ENCODE data around the gene PRLH. TPM values are rescaled to one million over a fixed set of nuclear protein-coding genes. Genes with fewer than 3 reads are reported as not detected.
A peak's percentile ranks its signal among the peaks of the same experiment; 100 is the strongest.

PRLH gene
- total RNA-seq, 1 donor from 2014 or later: not detected

GRCh38 chr2:237538901-237539300, 27.5 kb upstream of the PRLH start:
- DNase-seq (ENCODE audit: low spot score): no peak

GRCh38 chr2:237539681-237540080, 26.7 kb upstream of the PRLH start:
- DNase-seq (ENCODE audit: low spot score): no peak

DNA sequence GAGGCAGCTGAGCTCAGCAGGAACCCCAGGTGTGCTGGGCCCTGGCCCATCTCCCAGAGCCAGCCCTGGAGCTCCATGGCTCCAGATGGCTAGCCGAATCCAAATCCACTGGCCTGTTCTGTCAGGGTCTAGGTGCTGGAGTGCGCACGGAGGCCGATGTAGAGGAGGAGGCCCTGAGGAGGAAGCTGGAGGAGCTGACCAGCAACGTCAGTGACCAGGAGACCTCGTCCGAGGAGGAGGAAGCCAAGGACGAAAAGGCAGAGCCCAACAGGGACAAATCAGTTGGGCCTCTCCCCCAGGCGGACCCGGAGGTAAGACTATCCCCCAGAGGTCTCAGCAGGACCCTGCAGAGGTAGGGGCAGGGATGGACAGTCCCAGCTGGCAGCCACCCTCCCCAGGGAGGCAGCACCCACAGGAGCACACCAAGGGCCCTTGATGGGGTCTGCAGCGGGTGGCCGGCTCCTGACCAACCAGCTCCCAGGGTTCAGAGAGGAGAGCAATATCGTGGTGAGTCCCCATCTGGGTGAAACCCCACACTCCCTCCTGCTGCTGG, 26.1 kb upstream of the PRLH start:
- no peak for DNase-seq (ENCODE audit: low spot score)

DNA sequence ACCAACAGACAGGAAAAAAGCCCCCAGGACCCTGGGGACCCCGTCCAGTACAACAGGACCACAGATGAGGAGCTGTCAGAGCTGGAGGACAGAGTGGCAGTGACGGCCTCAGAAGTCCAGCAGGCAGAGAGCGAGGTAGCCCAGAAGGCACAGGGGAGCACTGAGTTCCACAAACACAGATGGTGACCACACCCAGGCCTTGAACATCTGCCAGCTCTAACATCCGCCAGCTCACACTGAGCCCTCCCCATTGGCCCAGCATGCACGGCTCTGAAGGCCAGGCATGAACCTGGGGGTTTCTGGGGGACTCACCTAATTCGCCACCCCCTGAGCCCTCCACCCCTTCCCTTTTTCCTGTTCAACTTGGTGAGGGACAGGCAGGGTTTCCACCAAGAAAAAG, 25.6 kb upstream of the PRLH start:
- no peak for DNase-seq (ENCODE audit: low spot score)

GRCh38 chr2:237541243-237541642, 25.1 kb upstream of the PRLH start:
- no peak for DNase-seq (ENCODE audit: low spot score)

GRCh38 chr2:237542001-237542704, 24.2 kb upstream of the PRLH start:
- peak; percentile 24 for DNase-seq (ENCODE audit: low spot score)

- no peak for DNase-seq (ENCODE audit: low spot score)
Observed at GRCh38 chr2:237546040-237546875, 20.1 kb upstream of the PRLH start.

DNA sequence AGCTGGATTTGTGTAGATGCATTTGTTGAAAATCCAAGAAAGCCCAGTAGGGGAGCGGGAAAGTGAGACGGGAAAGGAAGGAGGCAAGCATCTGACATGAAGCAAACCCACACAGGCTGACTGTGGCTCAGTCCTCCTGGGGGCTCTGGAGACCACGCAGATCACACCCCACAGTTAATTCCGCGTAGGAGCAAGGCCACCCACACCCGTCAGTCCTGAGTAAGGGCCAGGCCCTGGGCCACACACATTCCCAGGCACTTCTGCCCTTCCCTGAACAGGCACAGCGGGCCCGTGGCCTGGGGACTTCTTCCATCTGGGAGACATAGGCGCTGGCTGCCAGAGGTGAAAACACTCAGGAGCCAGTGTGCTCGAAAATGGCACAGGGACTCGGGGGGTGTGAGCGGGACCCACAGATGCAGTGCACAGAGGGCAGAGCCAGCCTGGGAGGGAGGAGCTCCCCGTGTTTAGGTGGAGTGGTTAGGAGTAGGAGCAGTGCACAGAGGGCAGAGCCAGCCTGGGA, 19.4 kb upstream of the PRLH start:
- peak; percentile 68 for DNase-seq (ENCODE audit: low spot score)

DNA sequence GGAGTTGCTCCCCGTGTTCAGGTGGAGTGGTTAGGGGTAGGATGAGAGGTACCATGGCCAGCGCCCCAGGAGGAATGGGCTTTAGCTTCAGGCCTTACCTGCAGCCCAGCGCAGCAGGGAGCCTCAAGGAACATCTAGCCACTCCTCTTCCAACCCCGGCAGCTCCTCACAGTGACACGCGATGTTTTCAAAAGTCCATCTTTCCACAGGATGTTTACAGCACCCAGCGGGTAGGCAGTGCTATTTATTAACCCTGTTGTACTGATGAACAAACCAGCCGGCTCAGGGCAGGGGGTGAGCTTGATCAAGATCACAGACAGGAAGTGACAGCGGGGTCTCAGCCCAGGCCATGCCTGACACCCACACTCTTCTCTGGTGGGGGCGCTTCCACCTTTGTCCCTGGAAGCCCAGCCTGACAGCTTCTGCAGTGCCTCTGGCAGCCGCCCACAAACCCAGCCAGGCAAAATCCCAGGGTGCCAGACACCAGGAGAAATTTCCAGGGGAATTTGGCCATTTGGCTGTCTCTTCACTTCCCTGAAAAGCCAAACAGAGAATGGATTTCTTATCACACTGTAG, 18.4 kb upstream of the PRLH start:
- peak; percentile 76 for DNase-seq (ENCODE audit: low spot score)

DNA sequence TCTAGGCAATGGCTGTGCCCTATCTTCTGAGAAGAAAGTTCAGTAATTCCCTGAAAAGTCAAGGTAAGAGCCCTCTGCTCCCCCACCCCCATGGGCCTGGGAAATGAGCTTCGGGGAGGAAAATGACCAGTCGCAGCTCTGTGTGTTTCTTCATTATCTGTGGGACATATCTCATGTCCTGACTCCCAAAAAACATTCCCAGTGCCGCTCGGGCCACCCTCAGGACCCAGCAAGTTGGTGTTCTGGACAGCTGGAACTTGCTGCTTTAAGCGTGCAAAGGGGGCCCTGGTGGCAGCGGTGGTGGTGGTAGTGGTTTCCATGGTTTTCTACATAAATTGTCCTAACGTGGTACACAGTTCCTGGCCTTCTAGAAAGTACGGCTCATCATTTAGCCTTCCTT, 17.2 kb upstream of the PRLH start:
- DNase-seq (ENCODE audit: low spot score): no peak

GRCh38 chr2:237549643-237550415, 16.5 kb upstream of the PRLH start:
- no peak for DNase-seq (ENCODE audit: low spot score)

DNA sequence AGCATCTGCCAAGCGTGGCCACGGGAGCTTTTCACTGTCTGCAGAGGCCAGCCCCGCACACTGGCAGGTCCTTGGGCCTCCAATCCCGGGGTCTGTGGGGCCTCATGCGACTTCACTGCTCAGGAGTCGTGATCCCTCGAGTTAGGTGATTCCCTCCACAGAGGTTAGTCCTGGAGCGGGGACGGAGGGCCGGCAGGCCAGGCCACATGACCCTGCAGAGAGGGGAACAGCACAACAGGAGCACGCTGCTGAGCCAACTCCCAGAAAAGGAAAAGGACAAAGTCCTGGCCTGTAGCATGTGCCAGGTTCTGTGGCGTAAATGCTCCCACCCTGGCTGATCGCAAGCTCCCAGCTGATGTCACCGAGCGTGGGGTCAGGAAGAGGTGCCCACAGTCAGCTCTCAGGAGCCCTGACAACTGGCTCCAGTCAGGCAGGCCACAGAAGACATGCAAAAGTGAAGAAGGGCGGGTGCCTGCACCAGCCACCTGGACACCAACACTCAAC, 15.3 kb upstream of the PRLH start:
- no peak for DNase-seq (ENCODE audit: low spot score)

- DNase-seq (ENCODE audit: low spot score): no peak
Observed at GRCh38 chr2:237552908-237553307, 13.5 kb upstream of the PRLH start.

DNA sequence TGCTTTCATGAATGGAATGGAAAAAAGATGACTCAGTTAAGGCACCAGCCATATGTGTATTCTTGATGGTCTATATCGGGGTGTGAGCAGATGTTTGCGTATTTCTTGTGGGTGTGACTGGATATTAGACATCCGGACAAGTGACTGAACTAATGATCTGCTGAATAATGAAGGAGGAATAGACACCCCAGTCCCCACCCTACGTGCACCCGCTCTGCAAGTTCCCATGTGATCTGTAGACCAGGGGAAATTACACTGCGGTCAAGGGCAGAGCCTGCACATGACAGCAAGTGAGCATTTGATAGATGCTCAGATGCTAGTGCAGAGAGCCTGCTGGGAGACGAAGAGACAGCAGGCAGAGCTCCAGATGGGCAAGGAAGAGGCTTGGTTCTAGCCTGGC, 12.4 kb upstream of the PRLH start:
- no peak for DNase-seq (ENCODE audit: low spot score)

GRCh38 chr2:237555560-237555959, 10.8 kb upstream of the PRLH start:
- no peak for DNase-seq (ENCODE audit: low spot score)

DNA sequence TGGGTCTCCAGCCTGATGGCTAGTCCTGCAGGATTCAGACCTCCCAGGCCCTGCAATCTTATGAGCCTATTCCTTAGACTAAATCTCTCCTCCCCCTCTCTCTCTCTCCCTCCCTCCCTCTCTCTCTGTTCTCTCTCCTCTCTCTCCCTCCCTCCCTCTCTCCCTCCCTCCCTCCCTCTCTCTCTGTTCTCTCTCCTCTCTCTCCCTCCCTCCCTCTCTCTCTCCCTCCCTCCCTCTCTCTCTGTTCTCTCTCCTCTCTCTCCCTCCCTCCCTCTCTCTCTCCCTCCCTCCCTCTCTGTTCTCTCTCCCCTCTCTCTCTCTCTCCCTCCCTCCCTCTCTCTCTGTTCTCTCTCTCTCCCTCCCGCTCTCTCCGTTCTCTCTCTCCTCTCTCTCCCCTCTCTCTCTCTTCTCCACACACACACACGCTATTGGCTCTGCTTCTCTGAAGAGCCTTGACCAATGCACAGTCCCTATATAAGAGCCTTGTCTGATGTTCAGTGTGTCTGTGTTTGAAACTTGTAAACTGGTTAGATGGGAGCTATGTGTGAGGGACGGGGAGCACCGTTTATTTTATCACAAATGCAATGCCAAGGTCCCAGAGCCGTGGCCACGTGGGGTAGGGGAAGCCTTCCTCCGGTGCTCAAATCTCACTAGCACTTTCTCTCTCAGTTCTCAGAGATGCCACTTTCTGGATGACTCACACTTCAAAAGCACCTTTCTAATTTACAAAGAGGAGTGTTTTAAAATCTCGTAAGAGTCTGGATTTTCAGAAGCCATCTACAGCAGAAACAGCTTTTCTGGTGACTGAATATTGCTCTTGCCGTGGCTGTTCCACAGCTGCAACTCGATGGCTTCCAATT, 9.4 kb upstream of the PRLH start:
- DNase-seq (ENCODE audit: low spot score): no peak

DNA sequence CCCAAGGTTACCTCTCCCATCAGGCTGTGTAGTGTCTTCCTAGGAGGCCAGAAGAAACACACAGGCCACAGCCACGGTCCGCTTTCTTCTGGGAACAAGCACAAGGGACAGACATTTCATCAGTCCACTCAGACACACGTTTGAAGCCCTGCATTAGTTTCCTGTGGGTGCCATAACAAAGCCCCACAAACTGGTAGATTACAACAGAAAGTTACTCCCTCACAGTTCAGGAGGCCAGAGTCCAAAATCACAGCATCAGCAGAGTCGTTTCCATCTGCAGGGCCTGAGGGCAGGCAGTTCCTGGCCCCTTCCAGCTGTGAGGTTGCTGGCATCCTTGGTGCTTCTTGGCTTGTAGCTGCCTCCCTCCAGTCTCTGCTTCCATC, 8.8 kb upstream of the PRLH start:
- no peak for DNase-seq (ENCODE audit: low spot score)

DNA sequence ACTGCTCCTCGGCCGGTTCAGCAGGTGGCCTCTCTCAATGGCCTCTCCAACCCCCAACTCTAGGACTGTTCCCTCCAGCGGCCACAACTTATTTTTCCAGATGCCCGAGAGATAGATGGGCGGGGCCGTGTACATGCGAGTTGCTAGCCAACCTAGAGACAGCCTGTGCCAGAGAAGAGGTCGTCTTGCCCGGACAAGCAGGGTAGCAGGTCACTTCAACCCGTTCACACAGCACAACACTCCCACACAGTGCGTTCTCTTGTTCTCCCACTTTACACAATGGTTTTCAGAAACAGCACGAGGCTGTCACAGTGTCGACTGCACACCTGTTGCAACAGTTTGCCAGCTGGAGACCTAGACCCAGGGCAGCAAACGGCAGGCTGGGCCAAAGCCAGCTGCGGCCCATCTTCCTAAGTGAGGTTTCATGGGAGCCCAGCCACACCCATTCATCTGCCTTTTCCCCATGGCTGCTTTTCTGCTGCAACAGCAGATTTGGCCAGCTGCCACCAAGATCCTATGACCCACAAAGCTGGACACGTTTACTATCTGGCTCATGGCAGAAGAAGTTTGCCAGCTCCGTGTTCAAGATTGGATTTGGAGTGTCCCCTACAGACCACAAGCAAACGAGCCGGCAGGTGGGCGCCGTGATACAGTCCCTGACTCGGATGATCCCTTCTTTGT, 7.3 kb upstream of the PRLH start:
- no peak for DNase-seq (ENCODE audit: low spot score)

DNA sequence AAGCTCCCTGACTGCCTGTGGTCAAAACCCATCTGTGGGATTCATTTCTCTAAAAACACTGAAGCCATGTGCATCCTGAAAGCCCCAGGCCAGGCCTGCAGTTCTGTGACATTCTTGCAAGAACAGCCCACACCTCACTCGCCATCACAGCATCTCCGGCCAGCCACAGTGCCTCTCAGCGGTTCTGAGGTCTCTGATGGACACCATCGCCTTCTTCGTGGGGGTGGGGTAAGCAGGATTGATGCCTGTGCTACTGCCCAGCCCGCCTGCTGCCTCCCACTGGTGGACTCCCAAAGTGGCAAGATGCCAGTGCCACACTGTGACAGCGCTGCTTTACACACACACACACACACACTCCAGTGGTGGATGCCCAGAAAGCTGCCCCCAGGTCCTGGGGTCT, 5.2 kb upstream of the PRLH start:
- no peak for DNase-seq (ENCODE audit: low spot score)
